CD4-positive, alpha-beta T cell treated with Interleukin-21 for 1 hour (primary cell): ENCODE results near the gene SLC39A5.
"Not testable (repeated sequence)": the region's sequence is repeated elsewhere in the genome, so short reads cannot be mapped to it uniquely, and the experiment has no call there.

ENCODE experiments used
- DNase-seq: peaks from one replicate; pipeline ENCODE4 v3.0.0-alpha.2; 2020

Gene SLC39A5

DNA sequence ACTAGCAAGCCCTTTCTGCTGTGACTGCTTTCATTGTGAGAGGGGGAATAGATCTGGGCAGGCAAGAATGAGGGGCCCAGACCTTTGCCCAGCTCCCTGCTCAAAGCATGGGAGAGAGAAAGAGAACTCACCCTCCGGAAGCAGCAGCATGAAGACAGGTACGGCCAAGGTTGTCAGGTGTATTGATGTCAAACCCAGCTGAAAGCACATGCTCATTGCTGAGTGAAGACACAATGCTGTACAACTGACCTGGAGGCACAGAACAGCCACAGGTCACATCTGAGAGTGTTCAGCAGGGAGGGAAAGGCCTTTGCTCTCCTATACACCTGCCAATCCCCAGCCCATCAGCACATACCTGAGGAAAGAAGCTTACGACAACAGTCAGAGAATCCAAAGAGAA lies 22.8 kb downstream of the SLC39A5 start:
- no peak for DNase-seq

DNA sequence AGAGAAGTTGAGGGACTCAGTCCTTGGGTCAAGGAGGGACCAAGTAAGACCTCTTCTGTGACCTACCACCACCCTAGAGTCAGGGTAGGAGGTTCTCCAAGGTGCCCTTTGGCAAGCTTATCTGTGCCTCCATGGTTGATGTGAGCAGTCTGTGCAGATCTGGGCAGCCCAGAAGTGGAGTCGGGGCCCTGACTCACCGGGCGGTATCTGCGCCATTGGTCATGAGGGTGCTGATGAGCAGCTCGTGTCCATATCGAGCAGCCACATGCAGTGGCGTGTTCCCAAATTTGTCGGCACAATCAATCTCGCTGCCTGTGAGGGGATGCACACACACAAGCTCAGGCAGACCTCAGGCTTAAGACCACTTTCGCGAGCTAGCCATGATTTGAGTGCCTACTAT lies 23.2 kb downstream of the SLC39A5 start:
- no peak for DNase-seq

- DNase-seq, result no peak
These were observed 25.8 kb downstream of the SLC39A5 start for GRCh38 chr12:56255671-56256070.

DNA sequence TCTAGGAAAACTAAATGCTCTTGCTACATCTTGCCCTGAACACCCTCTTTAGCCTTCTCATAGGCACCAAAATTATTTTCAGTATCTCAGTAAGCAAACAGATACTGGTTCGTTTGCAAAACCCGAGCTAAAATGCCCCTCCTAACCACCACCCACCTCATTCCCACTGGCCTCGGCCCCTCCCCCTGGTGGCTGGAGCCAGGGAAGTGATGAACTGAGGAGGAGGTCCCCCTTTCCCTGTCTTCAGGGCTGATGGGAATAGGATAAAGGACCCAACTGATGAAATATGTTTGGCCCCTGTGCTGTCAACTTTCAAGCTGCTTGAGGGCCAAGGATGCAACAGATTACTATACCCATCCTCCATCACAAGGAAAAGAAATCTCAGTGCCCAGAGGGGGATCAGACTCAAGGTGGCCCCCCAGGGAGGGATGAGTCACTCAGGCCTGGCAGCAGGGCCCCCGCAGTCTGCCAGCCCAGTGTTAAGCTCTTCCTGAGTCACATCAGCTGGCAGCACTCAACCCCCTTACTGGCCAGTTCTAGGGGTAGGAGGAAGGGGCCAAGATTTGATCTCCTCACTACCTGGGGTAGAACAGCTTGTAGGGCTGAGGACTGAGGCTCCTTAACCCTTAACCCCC lies 26.6 kb downstream of the SLC39A5 start:
- DNase-seq, result no peak

GRCh38 chr12:56257071-56257470 lies 27.2 kb downstream of the SLC39A5 start:
- no peak for DNase-seq

GRCh38 chr12:56257491-56258067 lies 27.7 kb downstream of the SLC39A5 start:
- peak; percentile 10 for DNase-seq

- peak; percentile 82 for DNase-seq
These were observed 28.4 kb downstream of the SLC39A5 start, which contains the start of gene ANKRD52 for GRCh38 chr12:56258068-56258819. ANKRD52 (minus strand) TSS chr12:56258384; CDS start chr12:56258269, 115 bp downstream.

GRCh38 chr12:56258820-56259183 lies 29.0 kb downstream of the SLC39A5 start:
- DNase-seq, result no peak

GRCh38 chr12:56260380-56260779 lies 30.5 kb downstream of the SLC39A5 start:
- DNase-seq, result no peak

GRCh38 chr12:56260921-56261320 lies 31.1 kb downstream of the SLC39A5 start:
- DNase-seq, result no peak

- DNase-seq, result no peak
These were observed 31.8 kb downstream of the SLC39A5 start for GRCh38 chr12:56261503-56262232.

- peak; percentile 11 for DNase-seq
These were observed 33.1 kb downstream of the SLC39A5 start for GRCh38 chr12:56262955-56263354.

DNA sequence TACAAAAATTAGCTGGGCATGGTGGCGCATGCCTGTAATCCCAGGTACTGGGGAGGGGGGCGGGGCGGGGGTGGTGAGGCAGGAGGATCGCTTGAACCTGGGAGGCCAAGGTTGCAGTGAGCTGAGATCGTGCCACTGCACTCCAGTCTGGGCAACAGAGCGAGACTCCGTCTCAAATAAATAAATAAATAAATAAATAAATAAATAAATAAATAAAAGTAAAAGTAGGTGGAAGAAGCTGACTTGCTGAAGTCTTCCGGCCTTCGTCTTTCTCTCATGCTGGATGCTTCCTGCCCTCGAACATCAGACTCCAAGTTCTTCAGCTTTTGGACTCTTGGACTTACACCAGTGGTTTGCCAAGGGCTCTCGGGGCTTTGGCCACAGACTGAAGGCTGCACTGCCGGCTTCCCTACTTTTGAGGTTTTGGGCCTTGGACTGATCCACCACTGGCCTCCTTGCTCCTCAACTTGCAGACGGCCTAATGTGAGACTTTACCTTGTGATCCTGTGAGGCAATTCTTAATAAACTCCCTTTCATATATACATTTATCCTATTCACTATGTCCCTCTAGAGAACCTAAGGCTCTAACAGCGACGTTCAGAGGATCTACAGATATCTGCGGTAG lies 36.3 kb downstream of the SLC39A5 start:
- DNase-seq, result not testable (repeated sequence)

DNA sequence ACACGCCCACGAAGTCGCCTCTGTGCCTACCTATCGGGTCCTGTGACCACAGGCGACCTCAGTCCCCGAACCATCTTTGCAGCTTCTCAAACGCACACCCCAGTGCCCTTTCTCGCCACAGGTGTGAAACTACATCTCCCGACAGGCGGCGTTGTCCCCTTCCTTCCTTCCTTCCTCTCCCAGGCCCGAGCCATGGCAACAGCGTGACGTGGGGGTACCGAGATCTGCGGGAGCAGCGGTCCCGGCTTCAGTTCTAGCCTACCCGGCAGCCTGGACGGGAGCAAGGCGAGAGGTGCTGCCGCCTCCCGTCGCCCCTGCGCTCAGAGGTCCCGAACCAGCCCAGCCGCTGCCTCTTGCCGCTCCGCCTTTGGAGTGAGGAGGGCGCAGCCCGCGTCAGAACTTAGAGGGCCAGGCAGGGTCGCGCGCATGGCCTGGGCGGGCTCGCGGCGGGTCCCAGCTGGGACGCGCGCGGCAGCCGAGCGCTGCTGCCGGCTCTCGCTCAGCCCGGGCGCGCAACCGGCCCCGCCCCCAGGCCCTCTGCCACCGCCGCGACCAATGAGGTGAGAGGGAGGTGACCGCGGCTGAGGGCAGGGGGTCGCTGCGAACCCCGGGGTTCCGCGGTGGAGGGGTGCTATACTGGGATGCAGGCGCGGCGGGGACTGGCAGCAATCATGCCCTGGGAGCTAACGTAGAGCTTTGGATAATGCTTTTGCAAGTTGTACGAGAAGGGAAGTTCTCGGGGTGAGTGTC lies 37.0 kb downstream of the SLC39A5 start, which contains the start of gene COQ10A:
Gene COQ10A (plus strand): TSS at position 250 of the 750 bp plus-strand sequence. CDS start 177 bp downstream, at position 427.
- peak; percentile 93 for DNase-seq

DNA sequence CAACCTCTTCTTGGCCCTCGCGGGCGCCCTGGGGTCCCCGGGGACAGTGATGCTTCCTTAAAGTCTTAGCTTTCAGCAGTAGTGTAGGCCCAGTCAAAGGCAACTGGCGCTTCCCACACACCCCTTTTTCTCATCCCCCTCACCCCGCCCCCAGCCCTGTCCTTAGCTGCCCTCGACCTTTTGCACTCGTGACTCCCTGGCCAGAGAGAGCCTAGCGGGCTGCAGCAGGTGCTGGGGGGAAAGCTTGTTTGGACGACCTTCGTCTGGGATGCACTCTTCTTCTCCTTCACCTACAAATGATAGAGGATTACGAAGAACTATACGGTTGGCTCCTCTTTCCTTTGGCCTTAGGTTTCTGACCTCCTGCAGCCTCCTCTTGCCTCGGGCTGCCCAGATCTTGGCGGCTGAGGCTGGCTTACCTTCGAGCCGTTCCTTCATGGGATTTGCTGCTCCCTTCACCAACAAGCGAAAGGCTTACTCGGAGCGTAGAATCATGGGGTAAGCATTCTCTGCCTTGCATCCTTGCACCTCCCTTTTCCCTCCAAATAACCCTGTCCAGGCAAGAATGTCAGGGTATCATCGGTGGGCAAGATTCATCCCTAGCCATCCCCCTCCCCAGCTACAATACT lies 37.7 kb downstream of the SLC39A5 start:
- no peak for DNase-seq

DNA sequence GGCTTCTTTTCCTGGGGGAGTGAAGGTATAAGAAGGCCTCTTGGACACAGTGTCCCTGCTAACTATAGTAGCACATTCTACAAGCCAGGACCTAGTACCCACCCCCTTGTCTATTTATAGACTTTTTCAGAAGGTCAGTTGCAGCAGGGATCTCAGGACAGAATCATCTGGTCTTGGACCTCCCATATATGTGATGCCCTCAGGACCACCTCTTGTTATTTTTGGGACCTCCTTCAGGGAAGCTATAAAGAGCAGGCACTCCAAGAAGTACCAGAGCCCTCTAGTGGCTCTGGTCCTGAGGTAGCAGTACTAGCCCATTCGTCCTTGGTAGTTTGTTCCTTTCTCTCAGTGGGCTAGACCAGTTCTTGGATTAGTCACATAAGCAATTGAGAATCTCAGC lies 41.2 kb downstream of the SLC39A5 start:
- DNase-seq, result peak; percentile 13

- DNase-seq, result not testable (repeated sequence)
These were observed 42.6 kb downstream of the SLC39A5 start for GRCh38 chr12:56272468-56272867.

DNA sequence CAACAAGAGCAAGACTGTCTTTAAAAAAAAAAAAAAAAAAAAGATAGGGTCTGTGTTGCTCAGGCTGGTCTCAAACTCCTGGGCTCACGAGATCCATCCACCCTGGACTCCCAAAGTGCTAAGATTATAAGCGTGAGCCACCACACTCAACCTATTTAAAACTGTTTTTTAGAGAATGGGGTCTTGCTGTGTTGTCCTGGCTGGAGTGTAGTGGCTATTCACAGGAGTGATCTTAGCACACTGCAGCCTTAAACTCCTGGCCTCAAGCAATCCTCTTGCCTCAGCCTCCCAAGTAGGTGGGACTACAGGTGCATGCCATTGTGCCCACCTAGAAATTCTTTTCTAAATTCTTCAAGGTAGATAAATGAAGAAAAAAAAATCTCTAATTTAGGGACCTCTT lies 44.4 kb downstream of the SLC39A5 start:
- no peak for DNase-seq

- no peak for DNase-seq
These were observed 49.1 kb downstream of the SLC39A5 start for GRCh38 chr12:56278905-56279304.

DNA sequence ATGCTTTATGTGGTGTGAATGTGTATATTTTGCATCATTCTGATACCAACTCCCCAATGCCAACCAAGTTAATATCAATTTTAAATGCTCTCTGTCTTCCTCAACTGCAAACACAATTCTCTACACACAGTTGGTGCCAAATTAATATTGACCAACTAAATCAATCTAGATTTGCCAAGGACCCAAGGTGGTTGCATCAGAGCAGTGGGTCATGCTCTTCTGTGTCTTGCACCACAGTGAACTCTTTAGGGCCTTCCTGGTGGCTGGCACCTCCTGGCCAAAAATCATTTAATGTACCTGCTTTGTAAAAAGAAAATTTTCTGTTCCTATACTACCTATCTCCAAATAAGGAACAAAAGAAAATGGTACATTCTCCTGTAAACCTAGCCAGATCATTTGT lies 51.0 kb downstream of the SLC39A5 start:
- DNase-seq, result no peak

GRCh38 chr12:56282030-56282429 lies 52.2 kb downstream of the SLC39A5 start:
- DNase-seq, result no peak

DNA sequence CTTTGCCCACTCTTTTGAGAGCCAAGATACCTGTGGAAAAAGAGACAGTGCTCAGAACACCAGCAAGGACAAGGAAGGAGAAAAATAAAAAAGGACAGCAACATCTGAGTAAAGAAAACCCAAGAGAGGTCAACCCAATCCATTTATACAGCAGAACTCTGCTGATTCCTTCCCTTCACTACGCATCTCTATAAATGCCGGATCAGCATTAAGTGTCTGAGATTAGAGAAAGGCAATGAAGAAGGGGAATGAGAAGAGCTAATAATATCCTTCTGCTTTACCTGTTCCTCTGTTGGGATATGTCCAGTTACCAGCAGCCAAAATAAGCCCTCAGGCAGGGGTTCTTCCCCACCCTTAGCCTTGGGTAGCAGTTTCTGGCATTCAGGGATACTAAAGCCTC lies 52.7 kb downstream of the SLC39A5 start:
- no peak for DNase-seq
